RPMI7951 (cell line): ENCODE results near the gene STT3A. TPM values are rescaled to one million over a fixed set of nuclear protein-coding genes. Genes with fewer than 3 reads are reported as not detected.
"Not testable (repeated sequence)": the region's sequence is repeated elsewhere in the genome, so short reads cannot be mapped to it uniquely, and the experiment has no call there.

Experiments
- DNase-seq: peaks from one replicate; pipeline ENCODE4 v3.0.0-alpha.2; 2012; ENCODE audit warnings: low read depth
- total RNA-seq: library from RNA; depleted of rRNA; stranded (reverse); fragments of >200 nt; shearing (Covaris generic); gene quantifications from 2 replicates; pipeline ENCODE4 v1.2.3, GENCODE V29; 2014; rRNA removed

Gene STT3A
- 192 and 276 TPM in 2 replicates for total RNA-seq

DNA sequence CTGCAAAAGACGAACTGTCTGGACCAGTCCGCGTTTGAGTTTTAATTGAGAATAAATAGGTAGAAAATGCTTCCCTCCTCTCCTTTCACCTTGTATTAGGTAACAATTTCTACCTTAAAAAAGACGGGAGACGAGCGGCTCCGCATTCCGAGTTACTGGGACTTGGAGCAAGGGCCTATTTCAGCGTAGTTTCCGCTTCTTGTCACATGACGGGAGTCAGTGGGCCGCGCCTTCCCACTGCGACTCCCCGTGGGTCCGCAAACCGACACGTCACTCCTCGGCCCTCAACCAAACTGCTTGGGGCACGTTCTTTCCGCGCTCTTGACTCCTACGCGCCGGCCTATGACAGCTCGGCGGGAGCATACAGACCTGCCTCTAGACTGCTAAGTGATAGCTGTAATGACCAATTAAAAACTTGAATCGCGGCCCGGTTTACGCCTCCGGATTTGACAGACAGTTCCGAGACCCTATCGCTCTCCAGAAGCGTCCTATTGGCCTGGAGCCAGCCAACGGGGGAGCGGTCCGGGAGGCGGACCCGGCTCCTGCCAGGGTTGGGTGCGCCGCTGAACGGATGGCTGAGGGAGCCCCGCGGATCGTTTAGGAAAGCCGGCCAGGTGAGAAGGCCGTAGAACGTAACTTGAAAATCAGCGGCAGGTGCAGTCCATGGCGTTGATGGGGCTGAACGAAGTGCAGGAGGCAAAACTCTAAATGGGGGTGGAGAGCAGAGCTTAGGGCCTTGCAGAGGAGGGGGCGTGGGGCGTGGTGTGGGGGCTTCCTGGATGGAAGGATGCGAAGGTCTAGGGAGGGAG is at the start of gene STT3A:
TSS of gene STT3A (plus strand) at position 548 of the 809 bp plus-strand sequence. CDS start 3,064 bp downstream, outside the sequence.
- peak; percentile 100 for DNase-seq

DNA sequence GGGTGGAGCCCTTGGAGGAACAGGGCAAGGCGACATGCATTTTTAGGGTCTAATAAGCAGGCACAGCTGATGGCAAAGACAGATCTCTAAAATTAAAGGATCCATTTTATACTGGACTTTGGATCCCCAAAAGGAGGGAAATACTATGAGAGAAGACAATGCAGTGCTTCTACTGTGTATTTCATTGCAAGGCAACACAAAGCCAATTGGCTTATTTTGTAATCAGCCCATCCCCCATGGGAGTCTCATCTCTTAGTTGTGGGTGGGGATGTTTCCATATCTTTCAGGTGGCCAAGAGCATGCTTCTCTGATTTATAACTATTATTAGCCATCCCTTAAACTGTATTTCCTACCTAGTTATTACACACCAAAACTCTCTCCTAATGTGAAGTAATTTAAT is 41.9 kb upstream of the STT3A start:
- DNase-seq = no peak

DNA sequence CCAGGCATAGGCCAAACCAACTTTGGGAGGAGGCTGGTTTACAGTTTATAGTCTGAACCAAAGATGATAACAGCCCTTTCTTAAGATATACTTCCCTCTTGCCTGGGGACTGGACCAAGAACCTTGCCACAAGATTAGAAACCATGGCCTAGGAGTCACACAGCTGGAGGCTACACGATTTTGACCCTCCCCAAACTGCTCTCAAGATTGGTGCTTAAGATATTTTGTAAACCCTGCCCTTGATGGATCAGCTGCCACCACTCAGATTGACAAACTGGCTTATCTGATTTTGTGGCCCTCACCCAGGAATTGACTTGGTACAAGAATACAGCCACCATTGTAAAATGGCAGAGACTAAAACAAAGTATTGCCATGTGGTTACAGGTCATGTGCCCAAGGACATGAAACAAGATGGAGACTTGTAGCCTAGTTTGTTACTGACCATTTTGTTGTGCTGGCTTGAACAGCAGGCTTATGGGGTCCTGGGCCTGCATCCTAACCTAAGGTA is 40.8 kb upstream of the STT3A start:
- DNase-seq = no peak

DNA sequence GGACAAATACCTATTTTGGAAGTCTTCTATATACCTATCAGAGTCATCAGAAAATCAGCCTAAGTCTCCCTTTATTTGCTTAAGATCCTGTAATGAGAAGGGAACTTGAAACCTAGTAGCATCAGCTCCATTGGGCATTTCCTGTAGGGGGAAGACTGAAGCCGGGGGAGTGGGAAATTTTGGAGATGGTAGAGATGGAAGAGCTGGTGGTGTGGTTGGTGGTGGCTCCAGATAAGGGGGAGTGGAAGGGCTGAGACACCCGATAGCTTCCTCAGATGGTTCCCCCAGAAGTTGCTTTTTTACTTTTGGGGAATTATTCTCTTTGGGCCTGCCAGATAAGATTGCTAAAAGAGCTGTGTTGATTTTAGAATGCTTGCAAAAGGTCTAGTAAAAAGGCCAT is 39.7 kb upstream of the STT3A start:
- DNase-seq = no peak

DNA sequence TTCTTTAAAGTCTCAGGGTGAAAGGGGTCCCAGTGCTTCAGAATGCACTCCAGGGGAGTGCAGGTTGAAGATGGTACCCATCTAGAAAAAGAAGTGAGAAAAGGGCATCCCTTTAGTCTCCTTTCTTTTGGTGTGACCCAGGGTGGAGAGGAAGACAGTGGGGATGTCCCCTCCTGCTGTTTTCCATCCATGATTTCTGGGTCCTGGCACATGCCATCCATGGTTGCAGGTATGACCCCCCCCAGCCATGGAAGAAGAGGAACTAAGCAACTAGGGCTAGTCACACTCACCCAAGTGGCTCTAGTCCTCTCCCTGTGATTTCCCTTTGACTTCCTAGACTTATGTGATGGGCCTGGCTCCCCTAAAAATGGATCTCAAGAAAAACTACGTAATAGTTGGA is 39.3 kb upstream of the STT3A start:
- no peak for DNase-seq

DNA sequence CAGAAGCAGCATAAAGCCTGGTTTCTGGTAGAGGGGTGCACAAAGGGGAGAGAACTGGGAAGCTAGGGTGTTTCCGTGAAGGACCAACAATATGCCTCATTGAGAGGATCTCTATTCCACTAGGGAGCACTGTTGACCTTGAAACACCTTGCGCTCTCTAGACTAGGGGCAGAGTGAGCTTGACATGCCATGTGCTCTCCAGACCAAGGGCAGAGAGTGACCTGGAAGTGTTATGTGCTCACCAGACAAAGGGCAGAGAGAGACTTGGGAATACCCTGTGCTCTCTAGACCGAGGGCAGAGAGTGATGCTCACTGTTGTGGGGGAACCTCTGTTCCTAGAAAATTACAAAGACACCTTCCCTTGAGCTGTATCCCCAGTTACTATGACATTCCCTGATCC is 38.6 kb upstream of the STT3A start:
- no peak for DNase-seq

DNA sequence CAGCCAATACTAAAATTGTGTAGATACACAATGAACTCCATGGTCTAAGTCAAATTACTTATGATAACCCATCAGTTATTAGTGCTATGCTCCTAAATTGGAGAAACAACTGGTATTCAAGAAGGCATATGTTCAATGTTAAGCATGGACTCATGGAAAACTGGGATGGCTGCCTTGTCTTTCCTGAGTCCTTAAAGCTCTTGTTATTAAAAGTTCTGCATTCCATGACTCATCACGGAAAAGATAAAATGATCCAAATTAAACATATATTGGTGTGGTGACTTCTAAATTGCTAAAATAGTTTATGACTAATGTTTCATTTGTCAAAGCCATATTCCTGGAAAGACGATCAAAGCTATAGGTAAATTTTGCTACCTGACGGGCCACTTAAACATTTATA is 32.8 kb upstream of the STT3A start:
- no peak for DNase-seq

DNA sequence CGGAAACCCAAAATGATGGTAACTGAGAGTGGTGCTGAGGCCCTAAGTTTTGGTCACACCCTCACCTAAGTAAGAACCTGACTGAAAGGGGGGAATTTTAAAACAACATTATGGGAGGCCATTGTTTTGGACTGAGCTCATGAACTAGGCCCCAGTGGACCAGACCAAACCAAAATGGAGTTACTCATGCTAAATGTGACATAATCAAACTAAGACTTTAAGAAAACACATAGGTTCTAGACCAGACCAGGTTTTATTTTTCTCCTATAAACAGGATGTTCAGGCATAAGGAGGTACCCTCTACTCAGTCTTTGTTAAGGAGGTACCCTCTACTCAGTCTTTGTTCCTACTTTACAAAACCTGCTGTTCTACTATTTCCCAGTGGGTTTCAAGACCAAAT is 30.7 kb upstream of the STT3A start:
- DNase-seq = no peak

DNA sequence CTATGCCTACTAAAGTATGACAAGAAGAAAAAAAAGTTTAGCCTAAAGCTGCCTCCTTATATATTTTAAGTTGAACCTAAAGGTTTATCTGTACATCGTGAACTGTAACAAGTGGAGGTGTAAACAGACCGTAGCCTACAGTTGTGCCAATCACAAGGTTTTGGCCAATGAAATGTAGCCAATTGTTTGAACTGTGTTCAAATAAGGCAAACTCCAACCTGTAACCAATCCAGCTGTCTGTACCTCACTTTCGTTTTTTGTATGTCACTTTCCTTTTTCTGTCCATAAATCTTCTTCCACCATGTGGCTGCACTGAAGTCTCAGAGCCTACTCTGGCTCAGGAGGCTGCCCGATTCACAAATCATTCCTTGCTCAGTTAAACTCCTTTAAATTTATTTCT is 30.2 kb upstream of the STT3A start:
- DNase-seq = no peak

DNA sequence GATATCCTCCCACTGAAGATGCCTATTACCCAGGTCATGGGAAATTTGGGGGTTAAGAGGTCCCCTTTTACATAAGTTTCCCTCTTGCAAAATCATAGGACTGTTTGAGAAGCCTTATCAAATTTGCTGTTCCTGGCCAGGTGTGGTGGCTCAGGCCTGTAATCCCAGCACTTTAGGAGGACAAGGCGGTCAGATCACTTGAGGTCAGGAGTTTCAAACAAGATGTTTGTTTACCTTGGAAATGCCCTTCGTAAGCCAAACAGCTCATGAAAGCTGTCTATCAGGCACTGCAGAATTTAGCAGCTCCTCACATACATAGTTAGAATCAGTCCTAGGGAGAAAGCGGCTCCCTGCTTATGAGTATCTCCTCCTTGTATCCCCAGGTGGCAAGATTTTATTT is 28.3 kb upstream of the STT3A start:
- no peak for DNase-seq

DNA sequence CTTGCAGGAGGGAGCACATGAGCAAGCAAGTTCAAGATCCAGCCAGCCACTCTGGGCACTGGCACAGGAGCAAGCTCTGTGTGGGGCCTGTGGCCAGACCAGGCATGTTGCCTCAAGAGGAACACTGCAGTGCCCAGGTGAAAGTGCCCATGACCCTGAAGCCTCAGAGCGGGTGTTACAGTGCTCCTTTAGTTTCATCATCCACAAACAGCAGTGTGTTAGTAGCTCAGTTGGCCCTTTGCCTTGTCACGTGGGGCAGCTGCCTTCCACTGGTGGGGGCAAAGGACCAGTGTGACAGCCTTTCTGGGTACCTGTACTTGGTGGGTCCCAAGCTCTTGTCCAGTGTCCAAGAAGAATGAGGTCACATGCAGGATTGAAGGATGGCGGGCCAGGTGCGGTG is 26.4 kb upstream of the STT3A start:
- no peak for DNase-seq

DNA sequence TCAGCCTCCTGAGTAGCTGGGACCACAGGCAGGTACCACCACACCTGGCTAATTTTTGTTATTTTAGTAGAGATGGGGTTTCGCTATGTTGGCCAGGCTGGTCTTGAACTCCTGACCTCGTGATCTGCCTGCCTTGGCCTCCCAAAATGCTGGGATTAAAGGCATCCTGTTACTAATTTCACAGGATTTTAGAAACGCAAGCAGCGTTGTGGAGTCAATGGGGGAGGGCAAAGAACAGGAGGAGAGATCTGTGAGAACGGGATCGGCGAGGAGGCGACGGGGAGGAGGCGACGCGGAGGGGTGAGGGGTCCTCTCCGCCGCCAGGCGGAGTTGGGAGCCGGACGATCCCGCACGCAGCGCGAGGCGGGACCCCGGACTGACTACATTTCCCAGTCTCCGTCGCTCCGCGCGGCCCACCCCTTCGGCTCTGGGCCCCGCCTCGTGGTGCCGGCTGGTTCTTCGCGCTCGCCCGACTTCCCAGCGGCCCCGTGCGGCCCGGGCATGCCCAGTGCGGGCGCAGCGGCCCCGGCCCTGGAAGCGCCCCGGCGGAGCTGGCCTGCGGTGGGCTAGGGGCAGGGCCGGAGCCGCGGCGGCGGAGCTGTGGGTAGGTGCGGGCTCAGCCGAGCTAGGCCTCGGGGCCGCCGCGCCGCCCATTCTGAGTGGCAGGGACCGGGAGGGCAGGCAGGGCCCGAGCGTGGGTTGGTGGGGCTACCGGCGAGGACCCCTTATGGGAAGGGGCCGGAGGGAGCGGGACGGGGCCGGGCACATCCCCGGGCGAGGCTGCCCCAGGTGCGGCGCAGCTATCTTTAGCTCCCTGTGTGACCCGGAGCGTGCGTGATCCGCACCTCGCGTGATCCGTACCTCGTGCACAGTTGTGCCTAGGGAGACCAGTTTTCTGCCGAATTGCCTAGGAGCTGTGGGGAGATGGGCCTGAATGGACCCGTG is 23.4 kb upstream of the STT3A start, which contains the start of gene EI24:
TSS of gene EI24 (plus strand) at position 508 of the 945 bp plus-strand sequence. CDS start 3,051 bp downstream, outside the sequence.
- peak; percentile 93 for DNase-seq

DNA sequence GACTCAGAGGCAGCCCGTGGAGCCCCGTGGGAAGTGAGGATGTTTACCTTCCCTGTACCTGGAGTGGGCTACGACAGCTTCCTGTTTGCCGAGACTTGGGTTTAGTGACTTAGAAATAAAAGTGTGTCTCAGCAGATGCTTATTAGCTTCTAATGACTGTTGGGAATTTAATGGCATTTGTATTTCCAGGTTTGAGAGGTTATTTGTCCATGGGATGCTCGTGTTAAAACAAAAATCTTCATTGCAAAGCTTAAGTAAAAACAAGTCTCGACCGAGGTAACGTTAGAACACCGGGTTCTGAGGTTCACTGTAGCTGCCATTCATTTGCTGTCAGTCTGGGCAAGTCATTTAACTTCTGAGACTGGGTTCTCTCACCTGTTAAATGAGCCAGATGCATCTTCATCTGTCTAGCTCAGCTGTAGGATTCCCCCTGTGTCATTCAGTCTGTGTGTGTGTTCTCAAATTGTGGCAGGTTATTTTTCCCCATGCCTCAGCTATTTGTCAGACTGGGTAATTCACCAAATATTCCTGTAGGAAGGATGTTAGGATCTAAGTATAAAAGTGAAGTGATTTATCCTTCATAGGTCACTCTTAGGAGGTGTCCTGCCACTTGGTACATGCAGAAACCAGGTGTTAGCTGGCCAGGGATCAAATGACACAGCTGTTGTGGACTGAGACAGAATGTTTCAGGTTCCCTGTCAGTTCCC is 22.6 kb upstream of the STT3A start:
- DNase-seq = no peak

DNA sequence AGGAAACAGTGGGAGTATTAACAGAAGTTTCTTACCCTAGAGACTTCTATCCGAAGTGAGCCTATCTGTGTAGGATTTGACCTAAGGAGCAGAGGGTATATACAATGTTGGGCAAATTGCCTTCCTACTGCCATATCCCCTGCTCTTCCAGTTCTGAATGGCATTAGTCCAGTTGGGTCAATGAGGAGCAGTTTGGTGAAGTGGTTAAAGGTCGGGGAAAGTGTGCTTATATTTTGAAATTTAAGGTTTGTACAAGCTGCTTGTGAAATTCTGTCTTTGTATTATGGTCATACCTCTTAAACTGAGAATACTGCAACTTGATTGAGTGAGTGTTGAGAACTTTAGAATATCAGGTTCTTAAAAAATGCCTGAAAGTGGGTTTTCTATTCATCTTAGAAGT is 21.7 kb upstream of the STT3A start:
- DNase-seq = no peak

DNA sequence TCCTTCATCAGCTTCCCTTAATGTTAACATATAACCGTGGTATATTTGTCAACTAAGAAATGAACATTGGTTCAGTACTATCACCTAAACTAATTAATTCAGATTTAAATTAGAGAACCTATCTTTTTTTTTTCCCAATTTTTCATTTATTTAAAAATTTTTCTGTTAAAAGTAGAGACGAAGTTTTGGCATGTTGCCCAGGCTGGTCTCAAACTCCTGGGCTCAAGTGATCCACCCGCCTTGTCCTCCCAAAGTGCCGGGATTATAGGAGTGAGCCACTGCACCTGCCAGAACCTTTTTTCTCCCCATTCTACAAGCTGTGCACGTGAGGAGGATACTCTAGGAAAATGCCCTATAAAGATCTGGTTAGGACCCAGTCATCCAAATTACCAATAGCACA is 19.7 kb upstream of the STT3A start:
- no peak for DNase-seq

DNA sequence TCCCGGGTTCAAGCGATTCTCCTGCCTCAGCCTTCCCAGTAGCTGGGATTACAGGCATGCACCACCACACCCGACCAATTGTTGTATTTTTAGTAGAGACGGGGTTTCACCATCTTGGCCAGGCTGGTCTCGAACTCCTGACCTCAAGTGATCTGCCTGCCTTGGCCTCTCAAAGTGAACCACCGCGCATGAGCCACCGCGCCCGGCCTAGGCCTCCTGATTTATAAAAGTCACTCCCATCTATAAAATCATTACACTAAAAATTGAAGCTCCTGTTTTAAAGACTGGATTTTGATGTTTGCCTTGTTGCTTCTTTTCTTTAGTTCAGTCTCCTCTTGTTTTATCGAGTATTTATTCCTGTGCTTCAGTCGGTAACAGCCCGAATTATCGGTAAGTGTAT is 15.5 kb upstream of the STT3A start:
- not testable (repeated sequence) for DNase-seq

DNA sequence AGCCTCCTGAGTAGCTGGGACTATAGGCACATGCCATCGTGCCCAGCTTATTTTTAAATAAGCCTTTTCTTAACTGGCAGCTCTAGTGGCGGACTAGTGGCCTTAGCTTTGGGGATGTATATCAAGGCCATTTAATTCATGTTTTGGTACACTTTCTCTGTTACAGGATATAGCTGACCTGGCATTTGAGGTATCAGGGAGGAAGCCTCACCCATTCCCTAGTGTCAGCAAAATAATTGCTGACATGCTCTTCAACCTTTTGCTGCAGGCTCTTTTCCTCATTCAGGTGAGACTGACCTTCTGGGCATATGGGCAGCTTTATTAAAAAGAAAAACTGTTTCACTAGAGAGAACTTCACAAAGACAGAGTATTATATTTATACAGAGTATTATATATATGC is 13.9 kb upstream of the STT3A start:
- DNase-seq = no peak

DNA sequence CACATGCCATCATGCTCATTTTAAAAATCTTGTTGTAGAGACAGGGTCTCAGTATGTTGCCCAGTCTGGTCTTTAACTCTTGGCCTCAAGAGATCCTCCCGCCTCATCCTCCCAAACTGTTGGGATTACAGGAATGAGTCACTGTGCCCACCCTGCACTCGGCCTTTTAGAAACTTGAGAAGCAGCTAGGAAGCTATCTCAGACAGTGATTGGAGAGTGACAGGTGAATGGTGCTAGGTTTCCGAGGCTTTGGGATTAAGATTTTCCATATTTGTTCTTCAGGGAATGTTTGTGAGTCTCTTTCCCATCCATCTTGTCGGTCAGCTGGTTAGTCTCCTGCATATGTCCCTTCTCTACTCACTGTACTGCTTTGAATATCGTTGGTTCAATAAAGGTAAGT is 12.8 kb upstream of the STT3A start:
- no peak for DNase-seq

DNA sequence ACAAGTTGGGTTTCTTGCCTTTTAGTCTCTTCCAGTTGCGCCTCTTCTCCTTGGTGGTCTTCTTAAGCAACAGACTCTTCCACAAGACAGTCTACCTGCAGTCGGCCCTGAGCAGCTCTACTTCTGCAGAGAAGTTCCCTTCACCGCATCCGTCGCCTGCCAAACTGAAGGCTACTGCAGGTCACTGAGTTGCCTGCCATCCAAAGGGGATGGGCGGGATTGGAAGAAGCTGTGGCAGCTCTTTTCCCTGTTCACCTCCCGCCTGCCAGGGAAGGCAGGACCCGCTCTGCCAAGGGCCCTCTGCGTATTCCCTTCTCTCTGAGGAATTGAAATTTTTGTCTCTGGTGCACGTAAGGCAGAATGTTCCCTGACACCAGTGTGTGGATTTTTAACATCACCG is 9.2 kb upstream of the STT3A start:
- DNase-seq = no peak

DNA sequence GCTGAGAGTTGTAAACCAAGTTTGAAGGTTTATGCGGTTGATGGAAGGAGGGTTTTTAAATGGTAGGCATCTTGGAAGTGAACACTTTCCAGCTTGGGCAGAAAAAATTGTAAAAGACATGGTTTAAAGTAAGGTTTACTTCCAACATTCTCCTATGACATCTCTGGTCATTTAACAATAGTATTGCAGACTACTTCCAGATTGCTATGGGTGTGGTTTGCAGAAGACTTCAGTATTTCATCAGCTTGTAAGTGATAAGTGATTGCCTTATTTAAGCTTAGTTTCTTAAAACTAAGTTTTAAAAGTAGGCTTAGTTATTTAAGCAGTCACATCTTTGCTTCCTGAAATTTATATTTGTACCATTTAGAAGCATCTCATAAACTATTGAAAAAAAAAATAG is 7.2 kb upstream of the STT3A start:
- no peak for DNase-seq

DNA sequence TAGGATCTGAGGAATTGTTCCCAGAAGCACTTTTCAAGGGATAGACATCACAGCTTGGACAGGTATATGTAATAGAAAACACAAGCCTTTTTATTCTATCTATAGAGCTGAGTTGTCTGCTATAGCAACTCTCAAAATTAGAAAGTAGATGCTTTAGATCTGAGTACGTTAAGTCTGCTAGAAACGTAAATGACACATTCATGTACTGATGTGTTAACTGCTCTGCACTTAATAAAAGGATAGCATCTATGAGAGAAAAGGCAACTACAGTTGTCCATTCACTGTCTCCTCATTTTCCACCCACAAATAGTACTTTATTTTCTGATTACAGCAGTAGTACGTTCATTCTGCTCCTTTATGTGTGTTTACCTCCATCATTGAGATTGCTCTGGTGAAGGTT is 6.0 kb upstream of the STT3A start:
- DNase-seq = no peak

DNA sequence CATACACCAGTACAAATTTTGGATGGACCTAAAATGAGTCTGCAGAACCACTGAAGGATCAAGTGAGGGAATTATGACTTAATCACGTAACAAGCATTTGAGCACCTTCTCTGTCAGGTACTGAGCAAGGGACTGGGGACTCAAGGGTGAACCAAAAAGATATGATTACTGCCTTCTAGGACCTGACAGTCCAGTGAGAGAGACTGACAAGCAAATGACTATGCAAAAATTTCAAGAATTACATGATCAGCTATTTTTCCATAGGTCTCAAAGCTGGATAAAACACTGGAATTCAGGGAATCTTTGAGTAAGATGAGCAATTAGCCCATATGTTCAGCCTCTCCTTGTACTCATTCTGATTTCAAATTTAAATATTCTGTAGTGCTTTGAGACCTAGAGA is 5.2 kb upstream of the STT3A start:
- DNase-seq = no peak
